GM11168 (cell line): ENCODE results near the gene TPM2.

ENCODE experiments used
- in situ Hi-C: fragments of 300-500 bp; cut with MboI; formaldehyde crosslinking; loops from one replicate; pipeline ENCODE4 v1.12.0; 2022; ENCODE audit warnings: low sequenced_read_pairs; ENCODE audit not compliant: unreplicated experiment

TPM2 gene

DNA sequence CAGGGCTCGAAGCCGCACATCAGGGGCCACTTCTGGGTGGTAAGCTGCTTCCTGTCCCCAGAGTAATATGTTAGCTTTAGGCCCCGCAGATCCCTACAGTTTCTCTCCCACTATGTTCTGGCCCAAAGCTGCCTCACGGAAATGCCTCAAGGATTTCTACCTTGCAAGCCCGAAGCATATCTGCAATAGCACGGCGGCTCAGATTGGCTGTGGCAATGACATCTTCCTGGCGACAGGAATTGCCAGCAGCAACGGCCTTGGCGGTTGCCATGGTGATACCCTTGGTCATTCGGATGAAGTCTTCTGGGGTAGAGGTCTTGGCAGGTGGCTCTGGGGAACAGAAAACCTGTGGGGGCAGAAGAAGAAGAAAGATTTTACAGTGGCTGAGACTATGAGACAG, 10.3 kb upstream of the TPM2 start:
- in situ Hi-C loops, result no loop called here

DNA sequence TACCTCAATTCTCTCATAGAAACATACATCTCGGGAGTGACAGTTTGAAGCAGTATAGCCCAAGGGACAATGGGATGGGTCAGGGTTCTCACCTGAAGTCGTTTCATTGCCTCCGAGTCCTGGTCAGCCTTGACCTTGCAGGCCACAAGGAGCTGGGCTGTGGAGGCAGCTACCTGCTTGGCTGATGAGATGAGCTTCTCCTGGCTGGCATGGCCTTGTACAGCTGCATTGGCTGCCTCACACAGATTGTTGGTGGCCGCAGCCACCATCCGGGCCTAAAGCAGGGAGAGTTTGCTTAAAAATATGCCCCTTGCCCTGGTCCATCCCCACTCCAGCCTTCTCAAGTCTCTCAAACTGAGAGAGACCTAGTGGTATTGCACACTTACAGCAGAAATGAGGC, 8.5 kb upstream of the TPM2 start:
- in situ Hi-C loops, result no loop called here

DNA sequence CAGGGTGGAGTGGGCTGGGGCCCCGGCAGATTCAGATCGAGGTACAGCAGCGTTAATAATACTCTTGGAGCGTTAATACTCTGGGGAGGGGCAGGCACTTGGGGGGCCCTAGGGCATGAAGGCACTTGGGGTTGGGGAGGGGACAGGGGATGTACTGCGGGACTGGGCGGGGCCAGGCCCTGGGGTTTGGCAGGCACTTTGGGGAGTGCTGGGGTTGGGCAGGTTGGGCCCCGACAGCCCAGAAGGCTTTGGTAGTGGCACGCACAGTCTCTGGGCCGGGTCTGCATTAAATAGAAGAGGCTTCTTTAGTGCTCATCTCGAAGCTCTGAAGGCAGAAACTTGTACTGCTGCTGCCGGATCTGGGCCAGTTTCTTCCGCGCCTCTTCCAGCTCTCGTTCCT, 7.8 kb upstream of the TPM2 start:
- in situ Hi-C loops, result no loop called here

DNA sequence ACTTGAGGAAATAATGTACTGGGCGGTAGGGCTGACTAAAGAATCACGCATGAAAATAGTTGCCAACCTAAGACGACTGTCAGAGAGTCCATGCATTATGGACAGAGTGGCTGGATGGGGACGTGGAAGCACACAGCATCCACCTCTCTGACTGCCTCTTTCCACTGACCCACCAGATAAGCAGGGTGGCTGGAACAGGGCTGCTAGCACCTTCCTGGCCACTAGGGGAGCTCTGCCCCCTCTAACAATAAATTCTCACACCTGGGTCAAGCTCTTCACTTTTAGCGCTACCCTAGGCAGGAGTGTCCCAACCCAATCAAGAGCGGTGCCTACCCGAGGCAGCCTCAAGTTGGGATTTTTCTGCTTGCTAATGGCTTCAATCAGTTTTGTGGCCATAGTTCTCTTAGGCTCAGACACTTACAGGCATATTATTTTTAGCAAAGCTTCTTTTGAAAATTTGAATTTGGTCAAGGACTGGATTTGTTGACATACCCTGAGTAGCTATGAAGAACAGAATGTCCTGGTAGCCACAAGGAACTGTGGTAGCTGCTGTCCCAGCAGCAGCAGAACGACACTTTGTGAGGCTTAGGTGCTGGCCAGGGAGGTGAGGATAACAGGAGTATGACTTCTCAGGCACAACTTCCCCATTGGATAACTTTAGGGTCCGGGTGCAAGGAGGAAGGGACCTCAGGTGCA, 6.9 kb upstream of the TPM2 start:
- in situ Hi-C loops, result no loop called here

DNA sequence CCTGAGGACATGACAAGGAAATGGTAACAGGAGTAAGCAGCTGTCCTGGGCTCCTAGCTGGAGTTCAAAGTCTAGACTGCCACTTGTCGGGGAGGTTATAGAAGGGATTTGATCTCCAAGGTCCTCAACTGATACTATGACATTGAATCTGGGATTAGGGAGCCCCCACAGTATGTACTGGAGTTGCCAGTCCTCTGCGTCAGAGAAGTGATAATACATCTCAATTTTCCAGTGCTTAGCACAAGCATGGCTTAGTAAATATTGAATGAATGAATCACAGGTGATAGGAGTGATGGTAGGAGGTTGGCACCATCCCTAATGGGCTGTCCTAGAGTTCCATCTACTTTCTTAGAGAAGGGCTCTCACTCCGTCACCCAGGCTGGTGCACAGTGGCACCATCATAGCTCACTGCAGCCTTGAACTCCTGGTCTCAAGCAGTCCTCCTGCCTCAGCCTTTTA, 6.2 kb upstream of the TPM2 start:
- in situ Hi-C loops, result no loop called here

DNA sequence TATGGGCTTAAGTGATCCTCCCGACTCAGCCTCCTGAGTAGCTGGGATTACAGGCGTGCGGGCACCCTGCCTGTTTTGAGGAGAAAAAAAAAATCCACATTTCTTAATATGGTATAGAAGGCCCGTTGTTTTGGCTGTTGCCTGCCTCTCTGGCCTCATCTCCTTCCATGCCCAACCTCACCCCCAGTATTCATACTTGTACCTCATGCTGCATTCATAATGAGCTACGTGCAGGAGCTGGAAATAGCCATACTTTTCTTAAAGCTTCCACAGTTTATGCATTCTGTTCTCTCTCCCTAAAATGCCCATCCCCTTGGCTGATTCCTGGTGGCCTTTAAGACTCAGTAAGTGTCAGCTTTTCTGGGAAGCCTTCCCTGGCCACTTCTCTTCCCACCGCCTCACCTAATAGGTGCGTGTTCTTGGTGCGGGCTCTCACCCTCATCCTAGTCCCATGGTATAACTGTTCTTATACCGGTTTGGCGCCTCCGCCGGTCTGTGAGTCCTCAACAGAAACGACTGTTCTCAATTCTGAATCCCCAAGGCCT, 2.1 kb upstream of the TPM2 start:
- in situ Hi-C loops, result no loop called here

DNA sequence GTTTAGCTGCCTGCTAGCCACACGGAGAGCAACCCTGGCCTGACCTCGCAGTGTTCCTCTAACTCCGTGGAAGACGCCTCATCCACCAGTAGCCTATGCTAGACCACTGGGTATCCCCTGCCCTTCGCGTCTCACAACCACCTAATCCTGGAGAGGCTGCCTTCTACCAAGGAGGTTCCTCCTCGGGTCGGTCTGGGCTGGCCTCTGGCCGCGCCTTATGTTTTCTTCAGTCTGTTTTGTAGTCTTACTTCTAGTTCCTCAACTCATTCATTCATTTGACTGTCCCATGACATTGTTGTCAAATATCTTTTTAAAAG, 1.6 kb upstream of the TPM2 start:
- in situ Hi-C loops, result no loop called here

DNA sequence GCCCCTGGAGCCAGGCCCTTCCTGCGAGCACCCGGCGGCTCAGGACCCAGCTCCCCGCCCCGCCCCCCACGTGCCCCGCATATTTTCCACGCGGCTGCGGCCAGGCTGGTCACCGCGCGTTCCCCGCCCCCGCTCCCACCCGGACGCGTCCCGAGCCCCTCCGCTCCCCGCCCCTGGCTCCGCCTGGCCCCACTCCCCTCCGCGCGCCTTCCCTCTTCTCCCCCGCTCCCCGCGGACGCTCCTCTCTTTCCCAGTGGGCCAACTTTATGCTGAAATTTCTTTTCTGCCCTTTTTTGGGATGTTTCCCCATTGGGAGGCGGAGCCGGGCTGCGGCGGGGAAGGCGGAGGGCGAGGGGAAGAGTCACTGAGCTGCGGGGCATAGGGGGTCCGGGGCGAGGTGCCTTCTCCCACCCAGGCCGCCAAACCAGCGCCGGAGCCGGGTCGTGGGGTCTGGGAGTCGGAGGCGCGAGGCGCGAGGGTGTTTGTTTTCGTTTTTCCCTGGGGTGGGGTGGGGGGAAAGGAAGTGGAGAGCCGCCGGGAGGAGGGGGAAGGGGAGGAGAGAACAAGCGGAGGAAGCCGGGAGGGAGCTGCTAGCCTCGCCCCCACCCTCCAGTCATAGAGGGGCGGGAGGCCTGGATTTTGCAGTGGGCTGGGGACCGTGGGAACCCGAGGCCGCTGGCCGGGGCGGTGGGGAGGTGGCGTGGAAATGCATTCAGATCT, 1.0 kb upstream of the TPM2 start:
- in situ Hi-C loops, result no loop called here

DNA sequence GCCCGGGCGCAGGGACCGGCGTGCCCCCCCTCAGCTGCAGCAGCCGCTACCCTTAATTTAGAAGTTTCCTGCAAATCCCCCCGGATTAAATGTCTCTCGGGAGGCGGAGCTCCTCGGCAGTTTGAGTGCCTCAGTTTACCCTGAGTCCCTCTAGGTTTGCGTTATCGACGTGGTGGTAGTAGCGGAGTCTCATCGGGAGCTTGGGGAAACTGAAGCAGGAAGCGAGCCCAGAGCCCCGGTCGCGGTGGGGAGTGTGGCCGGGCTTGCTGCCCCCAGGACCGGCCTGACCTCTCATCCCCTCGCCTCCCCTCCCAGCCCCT, 529 bp upstream of the TPM2 start:
- in situ Hi-C loops, result no loop called here

DNA sequence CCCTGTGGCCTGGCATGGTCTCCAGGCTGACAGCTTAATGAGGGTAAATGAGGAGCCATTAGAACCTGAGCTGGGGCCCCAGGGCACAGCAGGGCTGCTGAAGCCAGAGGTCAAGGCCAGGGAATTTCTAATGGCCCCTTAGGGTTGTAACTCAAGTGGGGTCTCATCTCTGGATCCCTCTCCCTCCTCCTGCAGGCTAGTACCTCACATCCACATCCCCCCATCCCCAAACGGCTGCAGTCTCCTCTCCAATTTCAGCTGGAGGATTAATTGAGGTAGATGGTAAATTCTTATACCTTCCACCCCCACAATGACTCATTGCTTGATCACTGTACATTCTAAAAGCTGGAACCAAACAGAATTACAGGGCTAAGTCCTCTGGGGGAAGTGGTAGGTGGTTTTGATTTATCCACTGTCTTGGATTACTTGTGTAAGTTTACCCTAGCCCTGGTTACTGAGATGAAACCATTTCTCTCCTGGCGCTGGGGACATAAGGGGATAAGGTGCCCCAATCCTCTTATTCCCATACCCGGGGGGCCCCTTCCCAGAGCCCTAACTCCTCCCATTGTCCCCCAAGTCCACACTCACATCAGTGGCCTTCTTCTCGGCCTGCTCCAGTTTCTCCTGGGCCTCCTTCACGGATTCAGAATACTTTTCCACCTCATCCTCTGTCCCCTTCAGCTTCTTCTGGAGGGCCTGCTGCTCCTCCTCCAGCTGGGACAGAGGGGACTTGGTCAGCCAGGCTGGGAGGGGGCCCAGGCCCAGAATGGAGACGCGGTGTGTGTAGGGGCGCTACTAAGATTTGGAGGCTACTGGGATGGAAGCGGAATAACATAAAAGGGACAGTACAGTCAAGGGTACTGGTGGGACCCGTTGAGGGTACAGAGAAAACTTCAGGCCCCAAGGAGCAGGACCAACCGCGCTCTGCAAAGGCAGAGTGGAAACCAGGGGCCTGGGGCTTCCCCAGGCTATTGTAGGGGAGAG, 875 bp downstream of the TPM2 start:
- in situ Hi-C loops, result no loop called here

DNA sequence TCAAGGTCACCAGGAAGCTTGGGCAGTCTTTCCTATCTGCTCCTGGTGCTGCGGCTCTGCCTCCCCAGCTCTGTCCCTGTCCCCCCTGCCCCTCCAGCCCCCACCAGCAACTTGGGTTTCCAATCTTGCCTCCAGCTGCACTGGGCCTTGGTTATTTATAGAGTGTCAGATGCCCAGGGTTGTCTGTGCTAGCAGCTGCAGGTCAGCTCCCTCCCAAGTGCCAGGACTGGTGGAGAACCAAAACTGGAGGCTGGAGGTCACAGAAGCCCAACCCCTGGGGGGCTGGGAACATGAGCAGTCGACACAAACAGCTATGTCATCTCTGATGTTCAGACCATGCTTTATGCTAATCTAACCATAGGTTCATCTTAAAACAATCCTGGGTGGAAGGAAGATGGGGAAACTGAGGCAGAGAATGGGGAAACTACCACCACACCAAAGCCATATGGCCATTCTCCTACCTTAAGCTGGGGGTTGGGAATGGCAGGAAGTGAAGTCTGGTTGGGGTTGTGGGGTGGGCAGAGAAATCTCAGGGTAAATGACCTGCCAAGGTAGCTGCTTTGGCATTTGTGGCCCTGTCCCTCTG, 1.7 kb downstream of the TPM2 start:
- in situ Hi-C loops, result no loop called here

DNA sequence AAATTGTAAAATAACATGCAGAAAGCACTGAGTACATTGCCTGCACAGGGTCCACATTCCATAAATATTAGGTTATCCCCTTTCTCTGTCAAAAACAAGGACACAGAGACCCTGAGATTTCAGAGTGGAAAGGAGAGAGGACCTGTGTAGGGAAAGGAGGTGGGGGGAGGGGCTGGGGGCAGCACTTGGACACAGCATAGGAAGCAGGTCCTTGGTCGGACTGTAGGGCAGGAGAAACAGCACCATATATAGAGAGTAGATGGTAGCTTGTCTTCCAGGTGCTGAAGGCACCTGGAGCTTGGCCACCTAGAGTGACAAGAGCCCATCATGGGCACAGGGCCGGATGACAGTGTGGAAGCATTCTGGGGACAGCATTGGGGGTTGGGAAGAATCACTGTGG, 2.4 kb downstream of the TPM2 start:
- in situ Hi-C loops, result no loop called here

DNA sequence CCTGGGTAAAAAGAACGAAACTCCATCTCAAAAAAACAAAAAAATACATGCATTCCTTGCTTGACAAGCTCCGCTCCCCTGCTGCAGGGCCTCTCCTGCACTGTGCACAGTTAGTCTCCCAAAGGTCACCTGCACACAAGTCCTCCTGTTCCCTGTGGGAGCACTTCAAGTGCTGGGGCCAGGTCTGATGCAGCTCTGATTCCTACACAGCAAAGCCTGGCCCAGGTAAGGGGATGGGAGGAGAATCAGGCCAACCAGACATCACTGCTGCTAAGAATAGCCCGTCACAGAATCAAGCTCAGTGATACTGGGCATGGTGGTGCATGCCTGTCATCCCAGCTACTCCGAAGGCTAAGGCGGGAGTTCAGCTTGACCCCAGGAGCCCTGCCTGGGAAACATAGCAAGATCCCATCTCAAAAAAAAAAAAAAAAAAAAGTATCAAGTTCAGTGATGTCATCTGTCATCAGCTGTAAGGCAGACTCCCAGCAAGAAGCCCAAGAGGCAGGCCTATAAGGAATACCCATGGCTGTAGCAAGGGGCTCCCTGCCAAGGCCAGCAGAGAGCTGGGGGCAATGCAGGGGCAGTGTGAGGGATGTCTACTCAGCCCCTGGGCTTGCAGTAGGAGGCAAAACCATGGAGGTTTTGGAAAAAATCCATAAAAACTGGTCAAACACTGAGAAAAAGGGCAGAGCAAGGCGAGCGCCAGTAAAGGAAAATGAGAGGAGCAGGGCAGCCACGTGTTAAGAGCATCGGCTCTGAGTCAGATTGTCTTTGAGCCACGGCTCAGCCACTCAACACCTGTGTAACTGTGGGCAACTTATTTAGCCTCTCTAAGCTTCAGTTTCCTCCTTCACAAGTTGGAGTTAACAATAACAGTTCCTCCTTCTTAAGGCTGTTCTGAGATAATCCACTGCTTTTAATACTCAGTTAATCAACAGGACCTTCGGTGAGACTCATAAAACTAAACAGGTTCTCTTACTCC, 3.2 kb downstream of the TPM2 start:
- in situ Hi-C loops, result no loop called here

DNA sequence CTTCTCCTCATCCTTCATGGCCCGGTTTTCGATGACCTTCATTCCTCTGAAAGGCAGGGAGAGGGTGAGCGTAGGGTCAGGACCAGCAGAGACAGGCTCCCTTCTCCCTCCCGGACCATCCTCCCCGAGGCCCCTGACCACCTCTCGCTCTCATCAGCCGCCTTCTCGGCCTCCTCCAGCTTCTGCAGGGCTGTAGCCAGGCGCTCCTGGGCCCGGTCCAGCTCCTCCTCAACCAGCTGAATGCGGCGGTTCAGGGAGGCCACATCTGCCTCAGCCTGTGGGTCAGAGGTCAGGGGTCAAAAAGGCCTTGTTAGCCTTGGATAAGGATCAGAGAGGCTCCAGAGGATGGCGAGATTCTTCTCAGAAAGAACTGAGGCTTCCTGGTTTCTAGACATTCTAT, 4.2 kb downstream of the TPM2 start:
- in situ Hi-C loops, result no loop called here

DNA sequence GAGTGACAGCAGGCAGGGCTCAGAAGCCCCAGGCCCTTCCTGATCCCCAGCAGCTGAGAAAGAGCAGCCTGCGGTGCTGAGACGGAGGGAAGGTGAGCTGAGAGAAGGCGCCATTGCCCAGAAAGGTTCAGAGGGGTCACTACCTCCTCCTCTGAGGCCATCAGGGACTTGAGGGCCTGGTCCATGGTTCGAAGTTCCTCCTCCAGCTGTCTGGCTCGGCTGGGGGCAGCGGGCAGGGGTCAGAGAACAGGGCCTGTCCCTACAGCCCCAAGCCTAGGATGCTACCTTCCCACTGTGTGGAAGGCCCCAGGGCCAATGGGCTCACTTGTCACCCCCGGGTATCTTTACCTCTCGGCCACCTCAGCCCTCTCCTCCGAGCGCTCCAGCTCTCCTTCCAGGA, 4.8 kb downstream of the TPM2 start:
- in situ Hi-C loops, result no loop called here

DNA sequence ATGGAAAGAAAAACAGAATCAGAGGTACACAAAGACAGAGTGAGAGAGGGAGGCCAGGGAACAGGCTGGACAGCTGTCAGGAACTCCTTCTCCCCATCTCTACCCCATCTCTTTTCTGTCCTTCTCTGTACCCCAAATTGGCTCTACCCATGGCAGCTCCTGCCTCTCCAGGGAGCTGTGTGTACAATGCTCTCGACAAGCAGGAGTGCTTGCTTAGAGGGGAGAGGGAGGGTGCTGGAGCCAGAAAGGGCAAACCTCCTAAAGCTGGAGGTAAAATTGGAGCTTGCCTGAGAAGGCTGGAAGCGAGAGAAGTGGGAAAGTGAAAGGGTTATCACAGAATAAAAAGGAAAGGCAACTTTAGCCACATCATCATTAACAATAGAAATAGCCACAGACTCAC, 6.4 kb downstream of the TPM2 start:
- in situ Hi-C loops, result no loop called here

DNA sequence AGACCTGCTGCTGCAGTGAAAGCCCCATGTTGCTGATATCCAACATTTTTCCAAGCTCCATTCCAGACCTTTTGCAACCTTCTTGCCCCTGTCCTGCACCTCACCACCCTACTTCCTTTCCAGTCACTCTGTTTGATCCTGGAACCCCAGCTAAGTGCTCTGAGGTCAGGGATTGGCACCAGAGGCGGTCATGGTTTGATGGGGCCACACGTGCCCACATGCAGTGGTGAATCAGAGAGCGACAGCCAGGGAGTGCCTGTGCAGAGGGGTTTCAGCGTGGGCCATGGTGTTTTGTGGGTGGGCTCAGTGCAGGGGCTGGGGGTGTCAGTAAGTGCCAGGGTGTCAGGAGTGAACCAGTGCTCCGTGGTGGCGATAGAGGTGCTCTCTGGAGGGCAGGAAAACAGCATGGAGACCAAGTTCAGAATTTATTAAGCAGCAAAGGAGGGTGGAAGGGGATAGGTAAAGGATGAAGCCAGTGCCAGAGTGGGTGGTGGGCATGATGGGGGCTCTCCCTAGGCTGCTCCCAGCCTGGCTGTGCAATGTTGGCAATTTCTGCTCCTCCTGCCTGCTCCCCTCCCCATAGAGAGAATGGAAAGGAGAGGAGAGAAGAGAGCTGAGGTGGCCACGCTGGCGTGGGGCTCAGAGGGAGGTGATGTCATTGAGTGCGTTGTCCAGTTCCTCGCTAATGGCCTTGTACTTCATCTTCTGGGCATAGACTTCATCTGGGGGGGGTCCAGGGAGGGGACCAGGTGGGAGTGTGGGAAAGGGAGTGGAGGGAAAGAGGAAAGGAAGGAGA, 7.0 kb downstream of the TPM2 start:
- in situ Hi-C loops, result no loop called here

DNA sequence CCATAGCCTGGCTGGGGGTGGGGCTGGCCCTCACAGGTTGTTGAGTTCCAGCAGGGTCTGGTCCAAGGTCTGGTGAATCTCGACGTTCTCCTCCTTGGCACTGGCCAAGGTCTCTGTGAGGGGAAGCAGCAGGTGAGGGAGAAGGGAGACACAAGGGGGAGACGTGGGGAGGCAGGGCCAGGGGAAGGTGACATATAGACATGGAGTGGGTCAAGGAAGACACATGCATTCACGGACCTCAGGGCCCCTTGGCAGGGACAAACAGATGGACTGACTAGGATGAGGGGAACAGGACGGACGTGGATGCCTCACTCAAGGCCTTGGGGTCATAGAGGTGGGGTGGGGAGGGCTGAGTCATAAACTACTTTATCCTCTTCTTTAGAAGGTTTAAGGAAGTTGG, 7.7 kb downstream of the TPM2 start:
- in situ Hi-C loops, result no loop called here
